ENCODE measurements around the gene BHMT2. TPM values are rescaled to one million over a fixed set of nuclear protein-coding genes. Genes with fewer than 3 reads are reported as not detected.

Gene BHMT2
- total and polyA plus RNA-seq, 2 of the 13 experiments (the other 11 are each of a cell fraction or from before 2014, with no cell fraction given): 13.8 to 18.8 TPM

DNA sequence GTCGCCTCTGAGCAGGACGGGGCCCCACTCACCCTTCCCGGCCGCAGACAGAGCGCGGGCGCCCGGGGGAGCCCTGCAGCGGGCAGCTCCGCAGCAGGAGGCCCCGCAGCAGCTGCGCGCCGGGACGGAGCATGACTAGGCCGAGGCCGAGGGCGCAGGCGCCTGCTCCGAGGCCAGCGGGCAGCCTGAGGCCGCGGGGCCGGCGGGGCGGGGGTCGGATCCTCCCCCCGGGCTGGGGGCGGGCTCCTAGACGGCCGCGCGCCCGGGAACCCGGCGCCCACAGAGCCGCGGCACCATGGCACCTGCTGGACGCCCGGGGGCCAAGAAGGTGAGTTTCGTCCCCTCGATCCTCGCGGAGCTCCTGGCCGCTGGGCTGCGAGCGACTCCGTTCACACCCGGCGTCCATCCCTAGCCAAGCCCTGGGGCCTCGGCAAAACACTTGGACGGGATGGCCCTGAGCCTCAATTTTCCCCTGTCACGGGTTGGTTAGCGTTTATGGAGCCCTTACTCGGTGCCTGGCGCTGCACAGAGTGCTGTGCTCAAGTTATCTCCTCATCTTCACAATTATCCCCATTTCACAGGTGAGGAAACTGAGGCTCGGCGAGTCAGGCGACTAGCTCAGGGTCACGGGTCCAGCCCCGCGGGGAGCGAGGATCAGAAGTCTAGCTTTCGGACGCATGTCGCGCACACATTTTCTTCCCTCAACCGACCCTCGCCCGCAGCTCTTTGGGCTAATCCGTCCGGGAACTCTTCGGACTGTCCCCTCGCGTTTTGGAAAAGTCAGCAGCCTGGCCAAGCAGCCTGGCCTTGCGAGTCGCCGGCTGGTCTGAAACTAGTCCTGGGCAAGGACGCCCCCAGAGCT, at the start of gene BHMT2, which contains the start of gene DMGDH (continued):
- TF ChIP-seq ZNF44 (CRISPR knock-in tag; IDR thresholded peaks at IDR 0.05) (no peak), ZNF674 (CRISPR knock-in tag; IDR thresholded peaks at IDR 0.05; ENCODE audit: low read depth) (no peak), JUN (CRISPR knock-in tag; IDR thresholded peaks at IDR 0.05) (0 out of 2 replicates have a peak, but pooled peaks have one; percentile 57), ZNF629 (CRISPR knock-in tag; conservative IDR thresholded peaks at IDR 0.05) (peak; percentile 100), ZBTB7A (CRISPR knock-in tag; IDR thresholded peaks at IDR 0.05) (peak; percentile 85; the same call in 1 of the 2 replicates), ARID2 (CRISPR knock-in tag; IDR thresholded peaks at IDR 0.05; ENCODE audit: borderline replicate concordance) (no peak)
- TF ChIP-seq, protein P1, sequence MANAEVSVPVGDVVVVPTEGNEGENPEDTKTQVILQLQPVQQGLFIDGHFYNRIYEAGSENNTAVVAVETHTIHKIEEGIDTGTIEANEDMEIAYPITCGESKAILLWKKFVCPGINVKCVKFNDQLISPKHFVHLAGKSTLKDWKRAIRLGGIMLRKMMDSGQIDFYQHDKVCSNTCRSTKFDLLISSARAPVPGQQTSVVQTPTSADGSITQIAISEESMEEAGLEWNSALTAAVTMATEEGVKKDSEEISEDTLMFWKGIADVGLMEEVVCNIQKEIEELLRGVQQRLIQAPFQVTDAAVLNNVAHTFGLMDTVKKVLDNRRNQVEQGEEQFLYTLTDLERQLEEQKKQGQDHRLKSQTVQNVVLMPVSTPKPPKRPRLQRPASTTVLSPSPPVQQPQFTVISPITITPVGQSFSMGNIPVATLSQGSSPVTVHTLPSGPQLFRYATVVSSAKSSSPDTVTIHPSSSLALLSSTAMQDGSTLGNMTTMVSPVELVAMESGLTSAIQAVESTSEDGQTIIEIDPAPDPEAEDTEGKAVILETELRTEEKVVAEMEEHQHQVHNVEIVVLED (CRISPR knock-in tag; IDR thresholded peaks at IDR 0.05; ENCODE audit: borderline replicate concordance): no peak
- TF ChIP-seq, protein P2, sequence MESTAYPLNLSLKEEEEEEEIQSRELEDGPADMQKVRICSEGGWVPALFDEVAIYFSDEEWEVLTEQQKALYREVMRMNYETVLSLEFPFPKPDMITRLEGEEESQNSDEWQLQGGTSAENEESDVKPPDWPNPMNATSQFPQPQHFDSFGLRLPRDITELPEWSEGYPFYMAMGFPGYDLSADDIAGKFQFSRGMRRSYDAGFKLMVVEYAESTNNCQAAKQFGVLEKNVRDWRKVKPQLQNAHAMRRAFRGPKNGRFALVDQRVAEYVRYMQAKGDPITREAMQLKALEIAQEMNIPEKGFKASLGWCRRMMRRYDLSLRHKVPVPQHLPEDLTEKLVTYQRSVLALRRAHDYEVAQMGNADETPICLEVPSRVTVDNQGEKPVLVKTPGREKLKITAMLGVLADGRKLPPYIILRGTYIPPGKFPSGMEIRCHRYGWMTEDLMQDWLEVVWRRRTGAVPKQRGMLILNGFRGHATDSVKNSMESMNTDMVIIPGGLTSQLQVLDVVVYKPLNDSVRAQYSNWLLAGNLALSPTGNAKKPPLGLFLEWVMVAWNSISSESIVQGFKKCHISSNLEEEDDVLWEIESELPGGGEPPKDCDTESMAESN (CRISPR knock-in tag; conservative IDR thresholded peaks at IDR 0.05): 0 out of 2 replicates have a peak, but pooled peaks have one; percentile 20
- TF ChIP-seq, protein P3, sequence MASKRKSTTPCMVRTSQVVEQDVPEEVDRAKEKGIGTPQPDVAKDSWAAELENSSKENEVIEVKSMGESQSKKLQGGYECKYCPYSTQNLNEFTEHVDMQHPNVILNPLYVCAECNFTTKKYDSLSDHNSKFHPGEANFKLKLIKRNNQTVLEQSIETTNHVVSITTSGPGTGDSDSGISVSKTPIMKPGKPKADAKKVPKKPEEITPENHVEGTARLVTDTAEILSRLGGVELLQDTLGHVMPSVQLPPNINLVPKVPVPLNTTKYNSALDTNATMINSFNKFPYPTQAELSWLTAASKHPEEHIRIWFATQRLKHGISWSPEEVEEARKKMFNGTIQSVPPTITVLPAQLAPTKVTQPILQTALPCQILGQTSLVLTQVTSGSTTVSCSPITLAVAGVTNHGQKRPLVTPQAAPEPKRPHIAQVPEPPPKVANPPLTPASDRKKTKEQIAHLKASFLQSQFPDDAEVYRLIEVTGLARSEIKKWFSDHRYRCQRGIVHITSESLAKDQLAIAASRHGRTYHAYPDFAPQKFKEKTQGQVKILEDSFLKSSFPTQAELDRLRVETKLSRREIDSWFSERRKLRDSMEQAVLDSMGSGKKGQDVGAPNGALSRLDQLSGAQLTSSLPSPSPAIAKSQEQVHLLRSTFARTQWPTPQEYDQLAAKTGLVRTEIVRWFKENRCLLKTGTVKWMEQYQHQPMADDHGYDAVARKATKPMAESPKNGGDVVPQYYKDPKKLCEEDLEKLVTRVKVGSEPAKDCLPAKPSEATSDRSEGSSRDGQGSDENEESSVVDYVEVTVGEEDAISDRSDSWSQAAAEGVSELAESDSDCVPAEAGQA (IDR thresholded peaks at IDR 0.05; ENCODE audit: low read depth): no peak
- TF ChIP-seq, protein P3 (CRISPR knock-in tag; IDR thresholded peaks at IDR 0.05; ENCODE audit: borderline replicate concordance): peak; percentile 47; the same call in 1 of the 2 replicates
- TF ChIP-seq, protein P4, sequence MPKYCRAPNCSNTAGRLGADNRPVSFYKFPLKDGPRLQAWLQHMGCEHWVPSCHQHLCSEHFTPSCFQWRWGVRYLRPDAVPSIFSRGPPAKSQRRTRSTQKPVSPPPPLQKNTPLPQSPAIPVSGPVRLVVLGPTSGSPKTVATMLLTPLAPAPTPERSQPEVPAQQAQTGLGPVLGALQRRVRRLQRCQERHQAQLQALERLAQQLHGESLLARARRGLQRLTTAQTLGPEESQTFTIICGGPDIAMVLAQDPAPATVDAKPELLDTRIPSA (CRISPR knock-in tag; IDR thresholded peaks at IDR 0.05; ENCODE audit: borderline replicate concordance): no peak
- TF ChIP-seq, protein P5, sequence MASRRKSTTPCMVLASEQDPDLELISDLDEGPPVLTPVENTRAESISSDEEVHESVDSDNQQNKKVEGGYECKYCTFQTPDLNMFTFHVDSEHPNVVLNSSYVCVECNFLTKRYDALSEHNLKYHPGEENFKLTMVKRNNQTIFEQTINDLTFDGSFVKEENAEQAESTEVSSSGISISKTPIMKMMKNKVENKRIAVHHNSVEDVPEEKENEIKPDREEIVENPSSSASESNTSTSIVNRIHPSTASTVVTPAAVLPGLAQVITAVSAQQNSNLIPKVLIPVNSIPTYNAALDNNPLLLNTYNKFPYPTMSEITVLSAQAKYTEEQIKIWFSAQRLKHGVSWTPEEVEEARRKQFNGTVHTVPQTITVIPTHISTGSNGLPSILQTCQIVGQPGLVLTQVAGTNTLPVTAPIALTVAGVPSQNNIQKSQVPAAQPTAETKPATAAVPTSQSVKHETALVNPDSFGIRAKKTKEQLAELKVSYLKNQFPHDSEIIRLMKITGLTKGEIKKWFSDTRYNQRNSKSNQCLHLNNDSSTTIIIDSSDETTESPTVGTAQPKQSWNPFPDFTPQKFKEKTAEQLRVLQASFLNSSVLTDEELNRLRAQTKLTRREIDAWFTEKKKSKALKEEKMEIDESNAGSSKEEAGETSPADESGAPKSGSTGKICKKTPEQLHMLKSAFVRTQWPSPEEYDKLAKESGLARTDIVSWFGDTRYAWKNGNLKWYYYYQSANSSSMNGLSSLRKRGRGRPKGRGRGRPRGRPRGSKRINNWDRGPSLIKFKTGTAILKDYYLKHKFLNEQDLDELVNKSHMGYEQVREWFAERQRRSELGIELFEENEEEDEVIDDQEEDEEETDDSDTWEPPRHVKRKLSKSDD (CRISPR knock-in tag; IDR thresholded peaks at IDR 0.05; ENCODE audit: low read depth): peak; percentile 53; the same call in 1 of the 2 replicates
- TF ChIP-seq, protein P6, sequence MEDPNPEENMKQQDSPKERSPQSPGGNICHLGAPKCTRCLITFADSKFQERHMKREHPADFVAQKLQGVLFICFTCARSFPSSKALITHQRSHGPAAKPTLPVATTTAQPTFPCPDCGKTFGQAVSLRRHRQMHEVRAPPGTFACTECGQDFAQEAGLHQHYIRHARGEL (CRISPR knock-in tag; IDR thresholded peaks at IDR 0.05): no peak
